Bronchial epithelial cell (primary cell): Measurements from ENCODE around the gene NUP50. TPM values are rescaled to one million over a fixed set of nuclear protein-coding genes. Genes with fewer than 3 reads are reported as not detected.

Experiments
- DNase-seq: peaks from one replicate; pipeline ENCODE4 v3.0.0-alpha.2; 2010; ENCODE audit warnings: low read depth
- FAIRE-seq: peaks from 2 replicates; lab custom pipeline; 2011; peaks lifted over from hg19 to GRCh38; lab: Jason Lieb, UNC
- H3K27me3 ChIP-seq: 2 replicates; pipeline ENCODE4 v1.5.1; 2011; ENCODE audit warnings: low read length; ENCODE audit not compliant: control insufficient read depth, insufficient read depth
- H3K36me3 ChIP-seq: 2 replicates; pipeline ENCODE4 v1.5.1; 2011; ENCODE audit warnings: low read length; ENCODE audit not compliant: control insufficient read depth, insufficient read depth
- H3K4me3 ChIP-seq: 2 replicates; pipeline ENCODE4 v1.5.1; 2011; ENCODE audit warnings: mild to moderate bottlenecking, low read depth, low read length, control low read depth
- total RNA-seq: library from RNA; depleted of rRNA; stranded (reverse); fragments of >200 nt; gene quantifications from 2 replicates; pipeline ENCODE4 v1.2.1, GENCODE V29; 2014
- TF ChIP-seq, protein P1 (sequence below): IDR thresholded peaks from 2 replicates; pipeline ENCODE4 v1.5.1; 2011; ENCODE audit warnings: mild to moderate bottlenecking, moderate library complexity, low read length, control low read depth, inconsistent platforms; ENCODE audit not compliant: insufficient read depth, severe bottlenecking

The NUP50 gene
- total RNA-seq, 1 donor from 2014 or later = 74.2 TPM

DNA sequence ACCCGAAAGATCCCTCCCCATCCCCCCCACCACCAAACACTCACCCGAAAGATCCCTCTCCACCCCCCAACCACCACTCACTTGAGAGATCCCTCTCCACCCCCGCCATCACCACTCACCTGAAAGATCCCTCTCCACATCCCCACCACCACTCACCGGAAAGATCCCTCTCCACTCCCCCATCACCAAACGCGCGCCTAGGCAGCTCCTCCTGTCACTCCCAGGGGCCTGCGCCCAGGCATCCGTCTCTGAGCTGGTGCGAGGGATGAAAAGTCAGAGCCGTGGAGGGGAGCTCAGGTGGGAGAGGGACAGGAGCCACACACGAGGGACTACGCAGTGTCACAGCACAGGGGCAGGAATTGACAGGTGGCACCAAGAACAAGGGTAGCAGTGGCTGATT lies 65.5 kb downstream of the NUP50 start:
- H3K4me3 ChIP-seq = no peak overlapping the region
- FAIRE-seq (no peak), DNase-seq (no peak)
- H3K27me3 ChIP-seq = no peaks in the 10 kb centered on the region
- H3K36me3 ChIP-seq = peaks cover 14% of the 10 kb centered on the region
- TF ChIP-seq, protein P1, sequence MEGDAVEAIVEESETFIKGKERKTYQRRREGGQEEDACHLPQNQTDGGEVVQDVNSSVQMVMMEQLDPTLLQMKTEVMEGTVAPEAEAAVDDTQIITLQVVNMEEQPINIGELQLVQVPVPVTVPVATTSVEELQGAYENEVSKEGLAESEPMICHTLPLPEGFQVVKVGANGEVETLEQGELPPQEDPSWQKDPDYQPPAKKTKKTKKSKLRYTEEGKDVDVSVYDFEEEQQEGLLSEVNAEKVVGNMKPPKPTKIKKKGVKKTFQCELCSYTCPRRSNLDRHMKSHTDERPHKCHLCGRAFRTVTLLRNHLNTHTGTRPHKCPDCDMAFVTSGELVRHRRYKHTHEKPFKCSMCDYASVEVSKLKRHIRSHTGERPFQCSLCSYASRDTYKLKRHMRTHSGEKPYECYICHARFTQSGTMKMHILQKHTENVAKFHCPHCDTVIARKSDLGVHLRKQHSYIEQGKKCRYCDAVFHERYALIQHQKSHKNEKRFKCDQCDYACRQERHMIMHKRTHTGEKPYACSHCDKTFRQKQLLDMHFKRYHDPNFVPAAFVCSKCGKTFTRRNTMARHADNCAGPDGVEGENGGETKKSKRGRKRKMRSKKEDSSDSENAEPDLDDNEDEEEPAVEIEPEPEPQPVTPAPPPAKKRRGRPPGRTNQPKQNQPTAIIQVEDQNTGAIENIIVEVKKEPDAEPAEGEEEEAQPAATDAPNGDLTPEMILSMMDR = no peak

DNA sequence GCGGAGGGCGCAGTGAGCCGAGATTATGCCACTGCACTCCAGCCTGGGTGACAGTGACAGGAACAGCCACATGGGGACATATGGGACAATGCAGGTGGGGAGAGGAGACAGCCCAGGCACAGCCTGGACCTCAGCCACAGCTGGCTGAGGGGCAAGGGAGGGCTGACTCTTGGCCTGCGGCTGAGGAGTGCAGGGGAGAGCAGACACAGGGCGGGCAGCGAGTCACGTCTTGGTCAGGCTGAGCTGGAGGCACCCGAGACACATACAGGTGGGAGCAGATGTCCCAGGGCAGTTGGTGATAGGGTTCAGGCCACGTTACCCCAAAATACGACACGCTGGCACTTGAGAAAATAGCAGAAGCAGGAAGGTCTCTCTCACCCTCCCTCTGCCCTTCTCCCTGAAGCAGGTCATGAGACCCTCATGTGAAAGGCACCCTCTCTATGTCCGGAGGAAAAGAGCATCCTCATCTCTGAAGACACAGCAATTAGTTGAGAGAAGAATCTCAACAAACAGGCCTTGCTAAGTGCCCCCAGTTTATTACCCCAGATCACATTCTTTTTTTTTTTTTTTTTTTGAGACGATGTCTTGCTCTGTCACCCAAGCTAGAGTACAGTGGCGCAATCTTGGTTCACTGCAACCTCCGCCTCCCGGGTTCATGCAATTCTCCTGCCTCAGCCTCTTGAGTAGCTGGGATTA lies 66.4 kb downstream of the NUP50 start:
- TF ChIP-seq, protein P1 = no peak

GRCh38 chr22:45231293-45231692 lies 67.6 kb downstream of the NUP50 start:
- TF ChIP-seq, protein P1 = no peak
- H3K27me3 ChIP-seq = no peaks in the 10 kb centered on the region
- peaks cover 13% of the 10 kb centered on the region for H3K36me3 ChIP-seq
- FAIRE-seq (no peak), DNase-seq (peak; percentile 90)
- no peak overlapping the region for H3K4me3 ChIP-seq

More for the DNA sequence above, 66.4 kb downstream of the NUP50 start:
- DNase-seq = no peak
- Histone ChIP-seq H3K36me3 (peaks cover 11% of the 10 kb centered on the region), H3K27me3 (no peaks in the 10 kb centered on the region), H3K4me3 (no peak overlapping the region)
- no peak for FAIRE-seq

DNA sequence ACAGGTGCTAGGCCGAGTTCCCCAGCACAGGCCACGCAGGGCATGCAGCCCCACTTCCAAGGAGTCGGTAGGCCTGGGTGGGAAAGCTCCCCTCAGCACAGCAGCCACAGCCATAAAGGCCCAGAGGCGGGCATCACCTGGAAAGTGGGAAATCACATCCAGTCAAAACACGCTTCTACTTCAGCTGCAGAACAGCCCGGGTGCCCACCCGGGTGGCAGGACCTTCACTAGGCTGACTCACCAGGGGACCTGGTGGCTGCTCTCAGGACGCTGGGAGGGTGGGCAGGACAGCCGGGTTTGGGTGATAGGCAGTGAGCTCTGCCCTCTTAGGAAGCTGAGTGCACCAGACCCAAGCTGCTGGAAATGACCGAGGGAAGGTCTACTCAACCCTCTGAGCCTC lies 69.7 kb downstream of the NUP50 start:
- FAIRE-seq = no peak
- Histone ChIP-seq H3K36me3 (peaks cover 17% of the 10 kb centered on the region), H3K4me3 (no peak overlapping the region), H3K27me3 (no peaks in the 10 kb centered on the region)
- TF ChIP-seq, protein P1 = no peak
- DNase-seq = no peak

DNA sequence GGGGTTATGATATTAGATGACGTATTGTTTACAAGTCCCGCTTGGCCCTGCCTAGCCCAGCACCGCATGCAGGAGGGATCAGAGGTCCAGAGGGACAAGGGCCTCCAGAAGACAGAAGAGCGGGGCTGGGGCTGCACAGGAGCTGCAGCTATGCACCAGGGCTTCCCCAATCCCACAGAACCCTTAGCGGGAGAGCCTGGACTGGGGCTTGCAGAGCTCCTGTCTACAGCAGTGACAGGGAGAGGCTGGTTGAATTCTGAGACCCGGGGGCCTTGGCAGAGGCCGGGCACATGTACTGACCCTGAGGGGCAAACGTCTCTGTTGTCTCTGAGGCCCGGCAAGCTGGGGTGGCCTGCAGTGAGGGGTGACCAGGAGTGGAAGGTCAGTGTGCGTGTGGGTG lies 70.1 kb downstream of the NUP50 start:
- no peak overlapping the region for H3K4me3 ChIP-seq
- DNase-seq (no peak), FAIRE-seq (no peak)
- TF ChIP-seq, protein P1 = no peak
- H3K27me3 ChIP-seq = no peaks in the 10 kb centered on the region
- H3K36me3 ChIP-seq = peaks cover 22% of the 10 kb centered on the region
